LHCN-M2 (cell line): ENCODE results near the gene MOB3B. TPM values are rescaled to one million over a fixed set of nuclear protein-coding genes. Genes with fewer than 3 reads are reported as not detected.
"Not testable (repeated sequence)": the region's sequence is repeated elsewhere in the genome, so short reads cannot be mapped to it uniquely, and the experiment has no call there.

Experiments
- DNase-seq: peaks from one replicate; pipeline ENCODE4 v3.0.0-alpha.2; 2012; ENCODE audit warnings: low read depth
- total RNA-seq: library from RNA; depleted of rRNA; stranded (reverse); fragments of >200 nt; gene quantifications from 2 replicates; pipeline ENCODE4 v1.2.3, GENCODE V29; 2014

Gene MOB3B
- total RNA-seq, 1 experiment from 2014 or later: under 0.01 TPM

DNA sequence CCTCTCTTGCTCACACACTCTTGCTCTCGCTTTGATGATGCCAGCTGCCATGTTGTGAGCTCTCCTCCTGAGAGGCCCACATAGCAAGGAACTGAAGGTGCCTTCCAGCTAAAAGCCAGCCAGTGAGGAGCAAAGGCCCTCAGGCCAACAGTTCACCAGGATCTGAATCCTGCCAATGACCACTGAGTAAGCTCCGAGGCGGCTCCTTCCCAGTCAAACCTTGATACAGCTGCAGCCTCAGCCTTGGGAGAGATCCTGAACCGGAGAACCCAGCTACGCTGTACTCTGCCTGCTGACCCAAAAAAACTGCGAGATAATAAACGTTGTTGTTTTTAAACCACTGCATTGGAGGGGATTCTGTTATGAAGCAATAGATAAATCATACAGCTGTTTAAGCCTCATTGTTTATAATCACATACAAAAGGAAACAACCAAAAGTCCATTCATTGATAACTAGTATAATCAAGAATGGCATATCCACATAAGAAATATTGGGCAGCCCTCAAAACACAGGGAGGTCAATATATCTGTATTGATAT, 54.5 kb downstream of the MOB3B start:
- no peak for DNase-seq

GRCh38 chr9:27474305-27474704, 55.3 kb downstream of the MOB3B start:
- no peak for DNase-seq

DNA sequence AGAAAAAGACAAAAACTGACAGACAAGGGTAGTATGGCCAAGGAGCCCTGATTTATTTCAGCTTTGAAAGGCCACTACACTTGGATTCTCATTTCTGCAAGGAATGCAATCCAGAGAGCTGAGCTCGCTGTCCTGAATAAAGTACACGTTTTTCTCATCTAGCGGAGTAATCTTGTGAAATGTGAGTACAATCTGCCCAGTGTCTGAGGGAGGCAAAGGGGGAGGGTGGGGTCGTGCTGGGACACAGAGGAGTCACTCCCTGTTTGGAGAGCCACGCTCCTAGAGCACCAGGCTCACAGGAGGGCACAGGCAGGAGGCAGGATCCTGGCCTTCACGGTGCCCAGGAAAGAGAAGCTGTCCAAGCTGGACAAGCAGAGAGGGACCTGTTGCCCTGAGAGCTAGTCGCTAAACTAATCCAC, 56.5 kb downstream of the MOB3B start:
- no peak for DNase-seq

DNA sequence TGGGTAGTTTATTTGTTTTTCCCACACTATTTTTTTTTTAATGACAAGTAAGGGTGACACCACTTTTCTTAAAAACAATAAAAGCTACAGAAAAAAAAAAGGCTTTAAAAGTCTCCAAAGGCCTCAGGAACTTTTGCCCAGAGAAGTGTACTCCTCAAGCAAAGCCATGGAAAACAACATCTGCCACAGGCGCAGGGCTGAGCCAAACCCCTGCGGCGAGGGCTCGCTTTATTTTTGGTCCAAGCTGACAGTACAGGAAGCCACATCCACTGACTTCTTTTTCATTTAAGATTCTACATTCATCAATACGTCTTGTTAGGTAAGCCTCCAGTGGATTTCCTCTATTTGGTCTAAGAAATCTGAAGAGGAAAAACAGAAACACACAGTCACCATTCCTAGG, 57.4 kb downstream of the MOB3B start:
- DNase-seq: no peak

DNA sequence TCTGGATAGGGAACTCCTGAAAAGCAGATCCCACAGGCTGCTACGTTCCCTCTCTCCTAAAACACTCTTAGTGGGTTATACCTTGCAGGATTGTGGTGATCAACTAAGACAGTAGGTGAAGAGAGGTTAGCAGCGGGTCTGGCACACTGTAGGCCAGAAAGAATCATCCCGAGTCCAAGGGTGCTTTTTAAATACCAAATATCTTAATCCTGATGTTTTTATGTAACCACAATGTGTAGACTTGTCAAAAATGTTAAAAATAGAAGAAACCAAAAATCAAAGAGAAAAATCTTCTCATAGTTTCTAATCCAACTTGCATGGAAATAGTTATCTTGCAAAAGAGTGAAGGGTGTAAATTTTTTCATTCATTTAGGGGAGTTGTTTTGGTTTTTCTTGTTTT, 57.8 kb downstream of the MOB3B start:
- no peak for DNase-seq

DNA sequence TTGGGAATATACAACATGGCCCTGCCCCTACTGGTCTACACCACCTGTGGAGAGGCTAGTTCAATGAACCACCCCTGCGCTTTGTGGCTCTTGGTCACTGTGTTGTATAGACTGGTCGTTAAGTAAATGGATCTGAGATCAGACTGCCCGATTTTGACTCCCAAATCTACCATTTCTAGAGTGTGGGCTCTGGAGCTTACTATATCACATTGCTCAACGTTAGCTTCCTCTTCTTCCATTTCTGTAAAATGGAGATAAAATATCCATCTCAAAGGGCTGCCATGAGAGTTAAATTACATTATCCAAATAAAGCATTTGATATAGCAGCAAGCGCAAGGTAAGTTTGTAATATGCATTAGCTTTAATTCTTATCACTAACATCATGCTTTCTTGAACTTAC, 58.2 kb downstream of the MOB3B start:
- DNase-seq: no peak

GRCh38 chr9:27470291-27470856, 59.2 kb downstream of the MOB3B start:
- DNase-seq: no peak

- DNase-seq: no peak
Measured at GRCh38 chr9:27469550-27469949, 60.1 kb downstream of the MOB3B start.

- no peak for DNase-seq
Measured at GRCh38 chr9:27468462-27469110, 61.0 kb downstream of the MOB3B start.

DNA sequence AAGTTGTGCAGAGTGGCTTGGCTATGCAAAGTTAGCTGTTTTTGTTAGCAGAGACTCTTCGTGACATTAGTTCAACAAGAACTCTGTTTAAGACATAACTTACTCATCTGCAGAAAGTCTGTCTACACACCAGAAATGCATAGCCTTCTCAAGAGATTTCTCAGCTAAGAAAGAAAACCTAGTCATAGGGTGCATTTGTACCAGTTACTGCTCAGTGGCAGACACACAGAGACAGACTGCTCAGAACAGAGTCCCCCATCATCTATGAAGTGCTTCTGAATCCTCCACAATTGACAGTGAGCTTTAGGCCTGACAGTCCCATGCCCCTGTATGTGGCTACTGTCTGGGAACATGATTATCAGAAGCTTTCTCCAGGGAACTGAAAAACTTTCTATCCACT, 61.6 kb downstream of the MOB3B start:
- DNase-seq: no peak

DNA sequence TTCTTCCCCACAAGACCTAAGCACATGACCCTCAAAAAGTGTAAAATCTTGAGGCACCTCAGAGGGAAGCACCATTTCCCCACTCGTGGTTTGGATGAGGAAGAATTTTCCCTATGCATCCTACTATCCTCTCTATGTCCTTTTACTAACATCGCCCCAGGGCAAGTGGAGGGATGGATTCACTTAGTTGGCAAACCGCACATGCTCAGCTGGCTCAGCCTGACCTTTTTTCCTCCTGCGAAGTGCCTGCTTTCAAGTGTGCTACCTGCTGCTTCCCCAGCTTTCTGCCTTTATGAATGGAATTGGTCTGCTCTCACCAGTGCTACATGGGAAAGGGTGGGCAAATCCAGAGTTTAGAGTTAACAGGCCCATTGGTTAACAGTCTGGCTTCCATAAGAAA, 62.1 kb downstream of the MOB3B start:
- no peak for DNase-seq

DNA sequence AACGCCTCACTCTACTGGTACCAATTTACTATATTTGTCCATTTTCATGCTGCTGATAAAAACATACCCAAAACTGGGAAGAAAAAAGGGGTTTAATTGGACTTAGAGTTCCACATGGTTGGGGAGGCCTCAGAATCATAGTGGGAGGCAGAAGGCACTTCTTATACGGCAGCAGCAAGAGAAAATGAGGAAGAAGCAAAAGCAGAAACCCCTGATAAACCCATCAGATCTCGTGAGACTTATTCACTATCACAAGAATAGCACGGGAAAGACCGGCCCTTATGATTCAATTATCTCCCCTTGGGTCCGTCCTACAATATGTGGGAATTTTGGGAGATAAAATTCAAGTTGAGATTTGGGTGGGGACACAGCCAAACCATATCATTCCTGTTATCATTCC, 63.1 kb downstream of the MOB3B start:
- DNase-seq: not testable (repeated sequence)

GRCh38 chr9:27464950-27465349, 64.7 kb downstream of the MOB3B start:
- DNase-seq: not testable (repeated sequence)

DNA sequence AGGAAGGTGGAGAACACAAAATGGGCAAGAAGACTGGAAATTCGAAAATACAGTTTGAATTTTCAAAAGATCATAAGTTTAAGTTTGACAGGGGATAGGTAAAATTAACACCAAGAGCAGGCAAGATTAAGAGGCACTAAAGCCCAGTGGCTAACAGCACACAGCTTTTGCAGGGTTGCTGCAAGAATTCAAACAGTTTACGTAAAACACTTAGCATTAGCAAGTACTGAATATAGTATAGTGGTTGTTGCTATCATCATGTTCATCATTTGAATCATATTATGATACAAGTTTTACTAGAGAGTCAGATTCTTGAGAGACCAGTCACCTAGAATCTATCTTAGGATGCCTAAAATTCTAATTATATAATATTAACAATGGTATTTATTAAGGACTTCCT, 66.8 kb downstream of the MOB3B start:
- DNase-seq: no peak

DNA sequence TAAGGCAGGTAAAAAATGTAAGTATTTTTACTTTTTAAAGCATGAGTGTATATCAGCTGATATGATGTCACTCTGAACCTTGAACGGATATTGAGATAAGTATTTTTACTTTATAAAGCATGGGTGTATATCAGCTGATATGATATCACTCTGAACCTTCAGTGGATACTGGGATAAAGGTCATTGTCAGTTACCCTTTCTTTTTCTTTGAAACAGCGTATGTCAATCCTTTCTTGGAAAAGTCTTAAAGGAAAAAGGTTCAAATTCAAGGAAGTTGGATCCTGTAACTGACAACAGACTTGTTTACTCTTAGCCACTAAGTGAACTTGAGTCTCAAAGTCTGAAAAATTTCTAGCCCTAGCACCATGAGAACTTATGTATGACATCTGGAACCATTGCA, 67.2 kb downstream of the MOB3B start:
- DNase-seq: no peak

DNA sequence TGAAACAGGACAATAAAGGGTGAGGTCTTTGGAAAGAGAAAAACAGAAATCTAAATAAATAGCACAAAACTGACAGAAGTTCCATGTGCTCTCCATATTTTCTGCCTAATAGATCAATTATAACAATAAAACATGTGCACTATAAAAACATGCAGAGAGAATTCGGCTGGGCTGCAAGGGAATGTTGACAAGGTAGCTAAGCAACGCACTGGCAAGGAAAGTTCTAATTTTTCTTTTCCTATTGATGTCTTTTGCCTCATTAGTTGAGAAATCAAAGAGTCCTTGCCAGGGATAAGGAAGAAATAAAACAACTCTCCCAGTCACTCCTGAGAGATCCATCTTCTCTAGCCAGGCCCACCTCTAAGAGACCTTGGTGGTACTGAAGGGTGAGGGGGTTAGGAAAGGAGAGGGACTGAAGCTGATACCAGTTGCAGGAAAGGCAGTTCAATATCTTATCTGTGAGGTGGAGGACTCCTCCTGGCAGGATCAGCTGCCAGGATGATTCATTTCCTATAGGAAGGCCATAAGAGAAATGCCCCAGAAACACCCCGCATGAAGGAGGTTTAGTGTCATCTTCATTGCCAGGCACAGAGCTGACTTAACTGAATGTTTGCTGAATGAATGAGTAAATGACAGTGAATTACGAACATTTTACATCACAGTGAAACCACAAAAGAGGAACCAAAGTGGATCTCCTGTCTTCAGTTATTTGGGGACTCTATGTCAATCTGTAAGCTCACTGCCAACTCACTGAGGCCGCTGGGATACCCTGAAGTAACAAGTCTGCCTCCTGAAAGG, 69.2 kb downstream of the MOB3B start:
- DNase-seq: no peak

DNA sequence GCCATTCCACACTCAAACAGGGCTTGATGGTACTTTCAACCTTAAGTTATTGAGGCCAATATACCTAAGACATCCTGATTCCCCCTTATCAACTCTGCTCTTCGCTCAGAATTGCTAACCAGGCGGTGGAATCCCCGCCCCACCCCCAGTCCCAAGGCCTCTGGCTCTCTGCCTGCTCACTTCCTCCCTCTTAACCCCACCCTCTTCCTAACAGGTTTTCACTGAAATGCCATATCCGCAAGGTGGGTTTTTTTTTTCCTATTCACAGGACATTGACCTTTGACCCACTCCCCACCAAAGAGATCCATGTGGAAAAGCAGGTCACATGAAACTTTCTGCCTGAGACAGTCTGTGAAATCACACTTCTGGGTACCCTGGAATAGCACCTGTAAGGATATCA, 72.2 kb downstream of the MOB3B start:
- DNase-seq: no peak

- DNase-seq: no peak
Measured at GRCh38 chr9:27453860-27454553, 75.6 kb downstream of the MOB3B start.

DNA sequence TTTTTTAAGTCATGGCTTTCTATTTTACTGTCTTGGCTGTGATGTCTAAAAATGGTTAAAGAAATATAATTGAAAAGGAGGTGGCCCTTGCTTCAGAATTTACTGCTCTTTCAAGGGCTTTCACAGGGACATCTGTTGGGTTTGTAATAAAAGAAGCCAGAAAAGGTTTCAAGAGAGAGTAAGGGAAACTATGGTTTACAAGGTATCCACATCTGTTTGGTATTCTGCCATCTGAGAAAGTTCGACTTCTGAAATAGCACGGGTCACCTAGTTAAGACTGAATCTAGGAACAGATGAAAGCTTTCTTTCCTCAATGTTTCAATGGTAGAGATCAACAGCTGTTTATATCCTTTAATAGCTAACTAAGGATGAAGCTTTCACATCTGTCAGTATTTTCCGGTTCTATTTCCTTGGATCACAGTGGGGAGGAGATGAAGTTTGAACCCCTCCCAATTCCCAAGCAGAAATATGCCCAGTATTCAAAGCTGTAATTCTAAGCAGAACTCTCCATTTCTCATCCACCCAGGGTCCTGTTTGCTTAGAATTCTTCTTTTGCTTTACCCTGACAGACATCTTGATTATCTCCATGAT, 78.3 kb downstream of the MOB3B start:
- DNase-seq: no peak

- DNase-seq: no peak
Measured at GRCh38 chr9:27450752-27451151, 78.9 kb downstream of the MOB3B start.

DNA sequence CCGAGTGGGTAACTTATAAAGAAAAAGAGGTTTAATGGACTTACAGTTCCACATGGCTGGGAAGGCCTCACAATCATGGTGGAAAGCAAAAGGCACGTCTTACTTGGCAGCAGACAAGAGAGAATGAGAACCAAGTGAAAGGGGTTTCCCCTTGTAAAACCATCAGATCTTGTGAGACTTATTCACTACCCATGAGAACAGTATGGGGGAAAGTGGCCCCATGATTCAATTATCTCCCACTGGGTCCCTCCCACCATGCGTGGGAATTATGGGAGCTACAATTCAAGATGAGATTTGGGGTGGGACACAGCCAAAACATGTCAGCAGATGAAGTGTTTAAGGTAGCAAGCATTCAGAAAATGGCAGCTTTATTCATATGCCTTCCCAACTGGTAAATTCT, 81.3 kb downstream of the MOB3B start:
- DNase-seq: not testable (repeated sequence)
